CD14-positive monocyte (primary cell): Measurements from ENCODE around the gene NQO2. TPM values are rescaled to one million over a fixed set of nuclear protein-coding genes. Genes with fewer than 3 reads are reported as not detected.
"Not testable (repeated sequence)": the region's sequence is repeated elsewhere in the genome, so short reads cannot be mapped to it uniquely, and the experiment has no call there.

Source experiments
- DNase-seq, 3 donors: peaks; one replicate each; pipeline ENCODE4 v3.0.0-alpha.2; 2011 to 2022
- H2AFZ ChIP-seq: 2 replicates; pipeline ENCODE4 v1.6.0; 2012; ENCODE audit warnings: mild to moderate bottlenecking, low read depth, low read length, inconsistent platforms; ENCODE audit not compliant: insufficient read depth, poor library complexity, severe bottlenecking
- H3K27ac ChIP-seq, 2 donors: 1 replicate in 1 of 2; 2 replicates in 1 of 2; pipeline ENCODE4 v1.5.1; 2012 to 2013; ENCODE audit warnings: low read length in 2 of 2, control low read depth in 1 of 2, inconsistent platforms in 1 of 2, low read depth in 1 of 2, mild to moderate bottlenecking in 1 of 2
- H3K27me3 ChIP-seq, 2 donors: one replicate each; pipeline versions ENCODE4 v1.6.0 to v1.6.1; 2011 to 2013; ENCODE audit warnings: low read length in 2 of 2; ENCODE audit not compliant: control insufficient read depth in 2 of 2, insufficient read depth in 2 of 2
- H3K36me3 ChIP-seq, 2 donors: replicated peaks in 1 of 2; 1 replicate in 1 of 2; 2 replicates in 1 of 2; pipeline versions ENCODE4 v1.5.1 to v1.6.1; 2012 to 2013; ENCODE audit warnings: low read length in 2 of 2, control low read depth in 1 of 2, inconsistent platforms in 1 of 2, mild to moderate bottlenecking in 1 of 2; ENCODE audit not compliant: insufficient read depth in 2 of 2, control insufficient read depth in 1 of 2
- H3K4me1 ChIP-seq, 2 donors: 1 replicate in 1 of 2; 2 replicates in 1 of 2; pipeline versions ENCODE4 v1.5.1 to v1.6.1; 2012 to 2013; ENCODE audit warnings: low read length in 2 of 2, control low read depth in 1 of 2, inconsistent platforms in 1 of 2, mild to moderate bottlenecking in 1 of 2, moderate library complexity in 1 of 2; ENCODE audit not compliant: insufficient read depth in 2 of 2, control insufficient read depth in 1 of 2
- H3K4me2 ChIP-seq: replicated peaks from 2 replicates; pipeline ENCODE3; 2012; ENCODE audit warnings: low read length, moderate library complexity, mild to moderate bottlenecking; ENCODE audit not compliant: poor library complexity, severe bottlenecking; ENCODE audit errors: extremely low read depth
- H3K4me3 ChIP-seq, 3 experiments: fragments of 200-600 bp in 1 of 3; sonication (generic) in 1 of 3; replicated peaks in 1 of 3; 1 replicate in 2 of 3; 2 replicates in 1 of 3; pipeline ENCODE4 v1.5.1; 2011 to 2013; ENCODE audit warnings: low read length in 3 of 3, mild to moderate bottlenecking in 3 of 3, control low read depth in 2 of 3, low read depth in 2 of 3, inconsistent platforms in 1 of 3, moderate library complexity in 1 of 3
- H3K79me2 ChIP-seq: 2 replicates; pipeline ENCODE4 v1.6.0; 2012; ENCODE audit warnings: mild to moderate bottlenecking, control low read depth, inconsistent platforms, low read length, moderate library complexity; ENCODE audit not compliant: insufficient read depth
- H3K9ac ChIP-seq: 2 replicates; pipeline ENCODE4 v1.6.0; 2017; ENCODE audit warnings: low read length, mild to moderate bottlenecking; ENCODE audit not compliant: insufficient read depth, poor library complexity, severe bottlenecking
- H3K9me3 ChIP-seq, 2 donors: replicated peaks in 1 of 2; 1 replicate in 1 of 2; 2 replicates in 1 of 2; pipeline versions ENCODE4 v1.5.1 to v1.6.1; 2012 to 2013; ENCODE audit warnings: low read length in 2 of 2, control low read depth in 1 of 2; ENCODE audit not compliant: control insufficient read depth in 1 of 2, insufficient read depth in 1 of 2
- H4K20me1 ChIP-seq: 2 replicates; pipeline ENCODE4 v1.6.0; 2012; ENCODE audit warnings: mild to moderate bottlenecking, low read length, control low read depth, moderate library complexity; ENCODE audit not compliant: insufficient read depth
- H3K27ac Mint-ChIP-seq, 7 donors: one replicate each; pipeline ENCODE4 v1.8.0; 2020; ENCODE audit warnings: mild to moderate bottlenecking in 7 of 7, mixed read lengths in 7 of 7, moderate library complexity in 6 of 7, inconsistent platforms in 2 of 7
- H3K27me3 Mint-ChIP-seq, 3 donors: one replicate each; pipeline ENCODE4 v1.8.0; 2021 to 2022; ENCODE audit warnings: low read depth in 3 of 3, mild to moderate bottlenecking in 3 of 3, mixed read lengths in 3 of 3, moderate library complexity in 3 of 3, inconsistent platforms in 1 of 3
- H3K36me3 Mint-ChIP-seq, 2 donors: one replicate each; pipeline ENCODE4 v1.8.0; 2020; ENCODE audit warnings: mixed read lengths in 2 of 2, inconsistent platforms in 1 of 2, mild to moderate bottlenecking in 1 of 2
- H3K4me1 Mint-ChIP-seq: one replicate; pipeline ENCODE4 v1.8.0; 2020; ENCODE audit warnings: mild to moderate bottlenecking, mixed read lengths
- H3K4me3 Mint-ChIP-seq, 2 donors: one replicate each; pipeline ENCODE4 v1.8.0; 2020; ENCODE audit warnings: mild to moderate bottlenecking in 2 of 2, mixed read lengths in 2 of 2, moderate library complexity in 1 of 2
- H3K9me3 Mint-ChIP-seq, 7 donors: one replicate each; pipeline ENCODE4 v1.8.0; 2020 to 2022; ENCODE audit warnings: mixed read lengths in 7 of 7, mild to moderate bottlenecking in 6 of 7, moderate library complexity in 6 of 7, inconsistent platforms in 2 of 7
- CTCF ChIP-seq: fragments of 200-600 bp; IDR thresholded peaks from one replicate; pipeline ENCODE4 v1.8.0; 2022; ENCODE audit warnings: antibody characterized with exemption, mild to moderate bottlenecking
- WGBS: methylation state at CpG from one replicate; pipeline ENCODE4 v1.1.5; 2013; ENCODE audit warnings: missing lambda C conversion rate; ENCODE audit not compliant: insufficient coverage; 5-methylcytosine and 5-hydroxymethylcytosine counted together
- intact Hi-C, 2 donors: fragments of 100-400 bp; cut with micrococcal nuclease; formaldehyde crosslinking; loops; one replicate each; pipeline versions ENCODE4 v1.15.0 to v1.15.1; 2023
- polyA plus RNA-seq, 3 donors: library from polyadenylated mRNA; depleted of rRNA in 1 of 3; unstranded in 2 of 3; stranded (reverse) in 1 of 3; fragments of 300-500 nt in 2 of 3; fragments of >200 nt in 1 of 3; fragmentation: Illumina TruSeq in 2 of 3; gene quantifications; 1 replicate in 2 of 3; 2 replicates in 1 of 3; pipeline ENCODE4 v1.2.3, GENCODE V29; 2012 to 2021

NQO2 gene
- polyA plus RNA-seq, 3 donors: 30.0 to 281 (median 146) TPM

- Mint-ChIP-seq H3K4me1 (peaks cover 37% of the 10 kb centered on the region), H3K9me3 (no peaks in the 10 kb centered on the region), H3K36me3 (peaks cover 4 to 7% of the 10 kb centered on the region in 2 donors), H3K27me3 (peaks cover 0 to 1% (median 0%) of the 10 kb centered on the region in 3 donors), H3K4me3 (peak within 1 kb of the TSS; percentile 90 to 96), H3K27ac (peak within 1 kb of the TSS; percentile 91 to 97 (median 96))
- peaks cover 42% of the 10 kb centered on the region for H3K79me2 ChIP-seq
- H2AFZ ChIP-seq: peak within 1 kb of the TSS; percentile 91
- peaks cover 0 to under 1% of the 10 kb centered on the region in 2 donors for H3K36me3 ChIP-seq
- intact Hi-C loops: no loop called here
- peak within 1 kb of the TSS; percentile 92 for H3K4me2 ChIP-seq
- H3K27ac ChIP-seq: peak within 1 kb of the TSS; percentile 88
- H3K4me1 ChIP-seq: peaks cover 18 to 25% of the 10 kb centered on the region in 2 donors
- H3K4me3 ChIP-seq: peak within 1 kb of the TSS; percentile 62 to 87 (median 74)
- peak; percentile 54 to 69 (median 54) for DNase-seq
- TF ChIP-seq CTCF: no peak
- peaks cover 5% of the 10 kb centered on the region for H4K20me1 ChIP-seq
- 2% methylated on average over 52 of the region's 63 CpGs for WGBS
- H3K9me3 ChIP-seq: no peaks in the 10 kb centered on the region
- H3K27me3 ChIP-seq: no peaks in the 10 kb centered on the region
- H3K9ac ChIP-seq: peak within 1 kb of the TSS; percentile 90
Observed at GRCh38 chr6:2971420-2972218, 28.1 kb upstream of the NQO2 start, which contains the start of gene SERPINB6. Gene SERPINB6, minus strand, starts transcription at chr6:2971567. Its CDS starts 12,235 bp downstream, at chr6:2959332.

- DNase-seq, H3K27me3 Mint-ChIP-seq, intact Hi-C loops, H3K9me3 ChIP-seq, H4K20me1 ChIP-seq, H3K36me3 Mint-ChIP-seq, H3K9me3 Mint-ChIP-seq, H3K36me3 ChIP-seq, H3K27me3 ChIP-seq: not testable (repeated sequence)
- Histone ChIP-seq H2AFZ (peak overlapping the region; percentile 91), H3K4me1 (peaks cover 18 to 25% of the 10 kb centered on the region in 2 donors), H3K79me2 (peaks cover 37% of the 10 kb centered on the region), H3K4me3 (peak overlapping the region; percentile 61 to 87 (median 74)), H3K9ac (peak overlapping the region; percentile 90), H3K4me2 (peak overlapping the region; percentile 92), H3K27ac (peak overlapping the region; percentile 88)
- no CpG with 5 or more reads among the region's 1 CpG for WGBS
- Mint-ChIP-seq H3K27ac (peak overlapping the region; percentile 91 to 97 (median 96)), H3K4me1 (peaks cover 33% of the 10 kb centered on the region), H3K4me3 (peak overlapping the region; percentile 85 to 96)
Observed at GRCh38 chr6:2972219-2972487, 27.5 kb upstream of the NQO2 start.

- Mint-ChIP-seq H3K27ac (peak overlapping the region in 1 of 7 donors; percentile 97), H3K4me1 (peaks cover 29% of the 10 kb centered on the region)
- H4K20me1 ChIP-seq, DNase-seq, H3K9me3 Mint-ChIP-seq, H3K4me2 ChIP-seq, H3K9me3 ChIP-seq, H3K27me3 ChIP-seq, H3K36me3 ChIP-seq, H3K4me3 ChIP-seq, intact Hi-C loops, H3K9ac ChIP-seq, H3K27me3 Mint-ChIP-seq, H3K27ac ChIP-seq, H2AFZ ChIP-seq, H3K36me3 Mint-ChIP-seq, H3K4me3 Mint-ChIP-seq: not testable (repeated sequence)
- Histone ChIP-seq H3K79me2 (peaks cover 32% of the 10 kb centered on the region), H3K4me1 (peaks cover 18 to 25% of the 10 kb centered on the region in 2 donors)
- WGBS: no CpG with 5 or more reads among the region's 5 CpGs
Observed at GRCh38 chr6:2972685-2973084, 27.0 kb upstream of the NQO2 start.

- Histone ChIP-seq H3K79me2 (peaks cover 27% of the 10 kb centered on the region), H3K4me1 (peaks cover 18 to 25% of the 10 kb centered on the region in 2 donors)
- H3K27me3 ChIP-seq, H3K36me3 Mint-ChIP-seq, H3K27me3 Mint-ChIP-seq, H3K4me3 ChIP-seq, H3K27ac Mint-ChIP-seq, DNase-seq, H3K9me3 Mint-ChIP-seq, H3K27ac ChIP-seq, H2AFZ ChIP-seq, H4K20me1 ChIP-seq, H3K36me3 ChIP-seq, H3K4me2 ChIP-seq, H3K9ac ChIP-seq, H3K9me3 ChIP-seq, intact Hi-C loops, H3K4me3 Mint-ChIP-seq: not testable (repeated sequence)
- H3K4me1 Mint-ChIP-seq: peaks cover 29% of the 10 kb centered on the region
- WGBS: 91% methylated on average over 1 of the region's 6 CpGs
Observed at GRCh38 chr6:2973180-2973579, 26.5 kb upstream of the NQO2 start.
